Head of caudate nucleus (tissue), 42 donors: ENCODE results near the gene GPR78.

Experiments used
- DNase-seq, 42 donors: peaks; one replicate each; pipeline versions ENCODE4 v3.0.0 to v3.0.0-alpha.2; 2020 to 2021; ENCODE audit warnings: mixed read lengths in 7 of 42
- intact Hi-C: fragments of 100-400 bp; cut with DNase I; formaldehyde crosslinking; loops from one replicate; pipeline ENCODE4 v1.15.0; 2022

Gene GPR78, protein sequence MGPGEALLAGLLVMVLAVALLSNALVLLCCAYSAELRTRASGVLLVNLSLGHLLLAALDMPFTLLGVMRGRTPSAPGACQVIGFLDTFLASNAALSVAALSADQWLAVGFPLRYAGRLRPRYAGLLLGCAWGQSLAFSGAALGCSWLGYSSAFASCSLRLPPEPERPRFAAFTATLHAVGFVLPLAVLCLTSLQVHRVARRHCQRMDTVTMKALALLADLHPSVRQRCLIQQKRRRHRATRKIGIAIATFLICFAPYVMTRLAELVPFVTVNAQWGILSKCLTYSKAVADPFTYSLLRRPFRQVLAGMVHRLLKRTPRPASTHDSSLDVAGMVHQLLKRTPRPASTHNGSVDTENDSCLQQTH

DNA sequence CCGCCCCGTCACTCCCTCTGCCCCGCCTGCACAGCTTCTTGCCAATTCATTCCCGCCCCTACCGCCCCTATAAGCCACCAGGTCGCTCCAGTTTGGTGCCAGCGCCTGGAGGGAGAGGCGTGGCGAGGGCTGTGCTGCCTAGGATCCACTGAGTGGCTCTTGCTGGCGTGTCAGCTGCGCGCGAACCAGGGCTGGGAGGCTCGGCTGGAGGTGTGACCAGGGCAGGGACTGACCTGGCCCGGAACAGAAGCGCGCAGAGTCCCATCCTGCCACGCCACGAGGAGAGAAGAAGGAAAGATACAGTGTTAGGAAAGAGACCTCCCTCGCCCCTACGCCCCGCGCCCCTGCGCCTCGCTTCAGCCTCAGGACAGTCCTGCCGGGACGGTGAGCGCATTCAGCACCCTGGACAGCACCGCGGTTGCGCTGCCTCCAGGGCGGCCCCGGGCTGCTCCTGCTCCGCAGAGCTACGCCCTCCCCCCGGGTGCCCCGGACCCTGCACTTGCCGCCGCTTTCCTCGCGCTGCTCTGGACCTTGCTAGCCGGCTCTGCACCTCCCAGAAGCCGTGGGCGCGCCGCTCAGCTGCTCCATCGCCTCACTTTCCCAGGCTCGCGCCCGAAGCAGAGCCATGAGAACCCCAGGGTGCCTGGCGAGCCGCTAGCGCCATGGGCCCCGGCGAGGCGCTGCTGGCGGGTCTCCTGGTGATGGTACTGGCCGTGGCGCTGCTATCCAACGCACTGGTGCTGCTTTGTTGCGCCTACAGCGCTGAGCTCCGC is at the start of gene GPR78:
Gene GPR78, plus strand, starts transcription at position 72 of the 773 bp plus-strand sequence. Its CDS starts 591 bp downstream, at position 663.
- DNase-seq: peak in 16 of 42 donors; percentile 7 to 62 (median 28)
- intact Hi-C loops: loop anchor here (10.0 kb wide), 1 partner anchor 116 kb away; no protein-coding TSS in a partner anchor

DNA sequence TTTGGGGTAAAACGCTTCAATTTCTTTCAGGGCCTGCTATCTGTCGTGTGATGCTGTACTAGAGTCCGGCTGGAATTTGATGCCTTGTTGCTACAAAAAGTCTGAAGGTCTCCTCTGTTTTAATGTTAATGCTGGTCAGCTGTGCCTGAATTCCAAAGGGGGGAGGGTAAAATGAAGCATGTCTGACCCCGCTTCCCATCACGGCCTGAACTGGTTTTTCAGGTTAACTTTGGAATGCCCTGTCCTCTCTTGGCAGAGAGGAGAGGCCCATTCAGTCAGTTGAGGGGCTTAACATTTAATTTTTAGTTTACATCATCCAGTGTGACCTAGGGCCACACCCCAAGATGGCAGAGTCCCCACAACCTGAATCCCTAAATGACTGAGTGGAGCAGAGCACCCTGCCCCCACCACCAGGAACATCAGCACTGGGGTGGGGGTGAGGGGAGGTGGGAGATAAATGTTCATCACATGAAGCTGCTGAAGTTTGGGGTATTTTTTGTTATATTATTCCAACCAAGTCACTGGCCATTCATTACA is 47.9 kb upstream of the GPR78 start:
- intact Hi-C loops: no loop called here
- no peak for DNase-seq

DNA sequence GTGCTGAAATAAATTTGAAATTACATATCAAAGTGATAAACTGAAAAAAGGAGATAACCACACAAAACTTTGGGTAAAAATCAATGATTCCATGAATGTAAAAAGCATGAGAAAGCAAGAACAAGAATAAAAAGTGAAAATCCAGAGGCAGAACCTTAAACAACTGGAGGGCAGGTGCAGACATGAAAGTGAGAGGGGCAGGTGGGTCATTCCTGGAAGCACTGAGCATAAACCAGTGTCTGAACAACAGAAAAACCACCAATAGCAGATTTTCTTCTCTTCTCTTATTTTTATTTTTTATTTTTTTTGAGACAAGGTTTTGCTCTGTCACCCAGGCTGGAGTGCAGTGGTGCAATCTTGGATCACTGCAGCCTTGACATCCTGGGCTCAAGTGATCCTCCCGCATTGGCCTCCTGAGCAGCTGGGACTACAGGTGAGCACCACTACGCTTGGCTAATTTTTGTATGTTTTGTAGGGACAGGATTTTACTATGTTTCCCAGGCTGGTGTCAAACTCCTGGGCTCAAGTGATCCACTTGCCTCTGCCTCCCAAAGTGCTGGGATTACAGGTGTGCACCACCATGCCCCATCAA is 46.8 kb upstream of the GPR78 start:
- DNase-seq: no peak
- intact Hi-C loops: no loop called here

- no peak for DNase-seq
- intact Hi-C loops: no loop called here
Observed at GRCh38 chr4:8534129-8534528, 46.1 kb upstream of the GPR78 start.

GRCh38 chr4:8534611-8535010 is 45.6 kb upstream of the GPR78 start:
- intact Hi-C loops: no loop called here
- DNase-seq: no peak

DNA sequence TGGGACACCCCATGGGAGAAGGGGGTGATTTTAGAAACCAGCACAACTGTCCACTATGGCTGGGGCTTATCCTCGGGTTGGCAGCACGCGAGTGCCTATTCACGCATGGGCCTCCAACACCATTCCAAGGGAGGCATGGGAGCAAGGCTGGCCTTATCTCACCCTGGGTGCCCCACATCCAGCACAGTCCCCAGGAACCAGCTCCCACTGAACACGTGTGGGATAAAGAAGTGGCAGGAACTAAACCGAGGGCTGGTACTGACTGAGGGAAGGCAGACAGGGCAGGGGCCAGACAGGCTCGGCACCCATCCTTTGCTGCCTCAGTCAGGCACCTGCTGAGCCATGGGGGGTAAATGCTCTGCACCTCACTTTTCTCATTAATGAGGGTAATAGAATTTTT is 43.7 kb upstream of the GPR78 start:
- intact Hi-C loops: no loop called here
- no peak for DNase-seq

- peak in 5 of 42 donors; percentile 15 to 29 (median 17) for DNase-seq
Observed at GRCh38 chr4:8537041-8537461, 43.1 kb upstream of the GPR78 start.

DNA sequence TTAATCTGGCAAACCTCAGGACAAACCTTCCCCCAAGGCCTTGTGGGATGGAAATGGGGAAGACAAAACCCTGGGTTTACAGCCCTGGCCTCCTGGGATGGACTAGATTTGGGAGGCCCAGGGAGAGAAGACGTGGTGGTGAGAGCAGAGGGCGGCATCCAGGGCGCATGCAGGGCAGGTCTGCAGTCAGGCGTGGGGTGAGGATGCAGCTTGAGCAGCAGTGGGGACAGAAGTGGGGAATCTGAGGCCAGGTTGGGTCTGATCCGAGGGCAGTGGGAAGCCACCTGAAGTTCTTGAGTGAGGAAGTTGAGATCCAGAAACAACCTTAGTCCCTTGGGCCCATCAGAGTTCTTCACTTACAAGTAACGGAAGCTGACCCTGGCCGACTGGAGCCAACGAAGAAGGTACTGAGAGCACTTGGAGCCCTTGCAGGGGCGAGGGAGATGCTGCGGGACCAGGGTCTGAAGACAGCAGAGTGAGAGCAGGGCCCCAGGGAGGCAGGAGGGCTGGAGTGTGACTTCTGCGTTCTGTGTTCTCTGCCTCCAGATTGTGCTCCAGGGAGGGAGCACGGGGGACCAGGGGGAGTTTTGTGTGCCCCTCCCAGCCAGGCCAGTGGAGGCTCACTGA is 42.0 kb upstream of the GPR78 start:
- no peak for DNase-seq
- intact Hi-C loops: no loop called here

More at GRCh38 chr4:8537041-8537461, 43.1 kb upstream of the GPR78 start:
- intact Hi-C loops: no loop called here

DNA sequence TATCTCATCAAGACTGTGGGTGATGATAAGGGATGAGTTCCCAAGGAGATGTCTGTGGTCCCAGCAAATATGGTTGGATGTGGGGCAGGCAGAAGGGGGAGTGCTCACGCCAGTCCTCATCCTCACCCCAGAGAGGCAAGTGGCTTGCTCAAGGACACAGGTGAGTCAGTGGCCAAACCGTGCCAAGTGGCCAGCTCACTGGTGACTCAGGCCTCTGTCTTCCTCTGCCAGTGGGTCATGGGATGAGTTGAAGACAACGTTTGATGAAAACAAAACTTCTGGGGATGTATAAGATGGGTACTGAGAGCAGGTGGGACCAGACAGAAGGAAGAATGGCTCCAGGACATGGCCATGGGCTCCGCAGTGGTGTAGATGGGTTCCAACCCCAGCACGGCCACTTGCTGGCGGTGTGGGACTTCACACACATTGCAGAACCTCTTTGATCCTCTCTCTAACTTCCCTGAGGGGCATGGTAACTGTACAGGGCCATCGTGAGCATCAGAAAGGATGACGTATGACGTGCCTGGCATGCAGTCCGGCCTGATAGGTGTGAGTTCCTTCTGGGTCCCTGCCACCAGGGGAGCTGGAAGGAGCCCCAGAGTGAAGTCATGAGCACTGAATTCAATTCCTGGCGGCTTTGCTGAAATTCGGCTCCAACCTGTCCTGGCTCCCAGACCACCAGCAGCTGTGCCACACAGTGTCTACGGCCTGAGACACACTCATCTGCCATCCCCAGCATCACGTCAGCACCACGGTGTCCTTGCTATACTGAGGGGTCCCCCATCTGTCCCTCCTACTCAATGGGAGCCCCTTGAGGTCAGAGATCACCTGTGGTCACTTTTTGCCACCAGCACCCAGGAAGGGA is 41.3 kb upstream of the GPR78 start:
- intact Hi-C loops: no loop called here

DNA sequence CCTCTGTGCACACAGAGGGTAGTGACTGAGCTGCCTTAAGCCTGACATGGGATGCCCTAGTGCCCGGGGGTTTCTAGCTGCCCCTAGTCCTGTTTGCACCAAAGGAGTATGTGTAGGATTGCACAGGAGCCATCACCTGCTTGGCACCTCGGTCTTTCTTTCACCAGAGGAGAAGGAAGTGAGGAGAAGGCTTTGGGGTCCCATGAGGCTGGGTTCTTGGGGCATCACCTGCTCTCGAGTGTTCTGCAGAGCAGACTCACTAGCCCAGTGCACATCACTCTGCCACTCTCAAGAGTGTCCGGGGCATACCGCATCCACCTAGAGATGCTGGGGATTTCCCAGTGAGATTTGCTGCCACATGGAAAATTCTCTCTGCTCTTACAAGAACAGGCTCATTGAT is 40.5 kb upstream of the GPR78 start:
- no peak for DNase-seq
- intact Hi-C loops: no loop called here

More for the DNA sequence above, 41.3 kb upstream of the GPR78 start:
- DNase-seq: no peak

- intact Hi-C loops: no loop called here
Observed at GRCh38 chr4:8540072-8540471, 40.1 kb upstream of the GPR78 start.

GRCh38 chr4:8540586-8540985 is 39.6 kb upstream of the GPR78 start:
- intact Hi-C loops: no loop called here
- no peak for DNase-seq

More at GRCh38 chr4:8540072-8540471, 40.1 kb upstream of the GPR78 start:
- peak in 41 of 42 donors; percentile 26 to 88 (median 56) for DNase-seq

DNA sequence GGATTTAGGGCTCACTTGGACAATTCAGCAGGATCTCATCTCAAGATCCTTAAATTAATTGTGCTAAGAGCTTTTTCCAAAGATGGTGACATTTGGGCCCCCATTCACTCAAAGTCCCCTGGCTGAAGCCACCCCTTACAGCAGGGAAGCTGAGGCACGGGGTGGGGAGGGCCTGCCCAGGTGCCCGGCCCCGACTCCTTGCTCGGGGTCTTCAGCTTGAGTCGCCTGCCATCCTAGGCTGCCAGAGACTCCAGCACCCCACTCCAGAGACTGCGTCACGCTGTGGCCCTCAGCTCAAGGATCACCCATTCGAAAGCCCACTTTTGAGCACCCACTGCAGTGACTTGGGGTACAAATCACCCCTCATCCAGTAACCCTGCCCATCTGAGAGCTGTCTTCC is 39.2 kb upstream of the GPR78 start:
- no peak for DNase-seq
- intact Hi-C loops: no loop called here

- no peak for DNase-seq
- intact Hi-C loops: no loop called here
Observed at GRCh38 chr4:8541981-8542715, 38.0 kb upstream of the GPR78 start.

DNA sequence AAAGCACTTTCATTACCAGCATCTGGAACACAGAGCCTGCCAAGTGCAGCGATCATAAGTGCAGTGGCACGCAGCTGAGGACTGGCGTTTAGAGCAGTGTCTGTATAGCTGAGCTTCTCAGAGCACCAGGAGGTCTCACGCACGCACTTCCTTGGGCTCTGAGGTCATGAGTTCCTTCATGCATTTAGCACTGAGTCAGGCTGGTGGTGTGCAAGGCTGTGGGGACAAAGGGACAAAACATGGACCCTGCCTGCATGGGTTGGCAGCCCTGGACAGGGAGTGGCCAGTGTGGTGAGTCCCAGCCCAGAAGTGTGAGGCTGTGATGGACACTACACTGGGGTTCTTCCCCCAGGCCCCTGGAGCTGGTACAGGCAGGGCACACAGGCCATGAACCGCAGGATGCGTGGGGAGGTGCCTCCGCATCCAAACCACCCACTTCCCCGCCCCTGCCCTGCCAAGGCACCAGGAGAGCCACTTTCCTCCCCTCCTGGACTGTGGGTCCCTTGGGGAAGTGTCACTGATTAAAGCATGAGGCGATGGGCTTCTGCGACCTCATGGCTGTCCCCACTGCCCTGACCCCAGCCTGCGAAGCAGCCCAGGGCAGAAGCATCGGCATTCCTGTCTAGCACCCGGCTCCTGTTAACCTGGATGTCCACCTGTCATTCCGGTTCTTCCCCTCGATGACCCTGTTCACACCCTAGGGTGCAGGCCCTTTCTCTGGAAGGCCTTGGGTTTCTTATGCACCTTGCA is 37.2 kb upstream of the GPR78 start:
- no peak for DNase-seq
- intact Hi-C loops: no loop called here

GRCh38 chr4:8543623-8544022 is 36.6 kb upstream of the GPR78 start:
- DNase-seq: no peak
- intact Hi-C loops: no loop called here

- intact Hi-C loops: no loop called here
- DNase-seq: no peak
Observed at GRCh38 chr4:8544282-8544681, 35.9 kb upstream of the GPR78 start.
